Left lung (tissue), 10 donors: ENCODE measurements around the gene GRB10. TPM values are rescaled to one million over a fixed set of nuclear protein-coding genes. Genes with fewer than 3 reads are reported as not detected.

Experiments
- ATAC-seq: fragments of 200-7000 bp; cut with Tn5 transposase; one replicate; pipeline ENCODE4 v1.9.1; 2020; ENCODE audit warnings: moderate library complexity
- DNase-seq, 4 donors: peaks; one replicate each; pipeline ENCODE4 v3.0.0-alpha.2; 2013 to 2020
- H3K27ac ChIP-seq, 2 donors: fragments of 200-600 bp; sonication (generic) in 1 of 2; one replicate each; pipeline versions ENCODE4 v1.5.0 to v1.8.0; 2020 to 2021
- H3K27me3 ChIP-seq, 2 donors: fragments of 200-600 bp; sonication (generic) in 1 of 2; one replicate each; pipeline versions ENCODE4 v1.5.0 to v1.8.0; 2020 to 2021
- H3K36me3 ChIP-seq, 2 donors: fragments of 200-600 bp; sonication (generic) in 1 of 2; one replicate each; pipeline versions ENCODE4 v1.5.0 to v1.8.0; 2020 to 2021
- H3K4me1 ChIP-seq, 2 donors: fragments of 200-600 bp; one replicate each; pipeline ENCODE4 v1.8.0; 2021
- H3K4me3 ChIP-seq, 2 donors: fragments of 200-600 bp; sonication (generic) in 1 of 2; one replicate each; pipeline versions ENCODE4 v1.5.0 to v1.8.0; 2020 to 2021; ENCODE audit warnings: mild to moderate bottlenecking in 1 of 2
- H3K9me3 ChIP-seq, 2 donors: fragments of 200-600 bp; sonication (generic) in 1 of 2; one replicate each; pipeline versions ENCODE4 v1.5.0 to v1.8.0; 2020 to 2021
- intact Hi-C, 2 donors: fragments of 100-400 bp; cut with DNase I; formaldehyde crosslinking; loops; one replicate each; pipeline versions ENCODE4 v1.11.2 to v1.14.2; 2022
- polyA plus RNA-seq, 6 donors: library from polyadenylated mRNA; unstranded; fragments of 120-200 nt; gene quantifications; one replicate each; pipeline ENCODE4 v1.2.1, GENCODE V29; 2013; ENCODE audit not compliant: insufficient read length in 6 of 6
- total RNA-seq, 2 donors: library from RNA; stranded (reverse); fragmentation: NEBNext Ultra II Directional; extraction: Animal tissue kit (Norgen Biotek cat#: 25700); gene quantifications; one replicate each; pipeline ENCODE4 v1.2.1, GENCODE V29; 2021
- TF ChIP-seq, protein P1 (sequence below), 2 donors: fragments of 200-600 bp; sonication (generic) in 1 of 2; IDR thresholded peaks; one replicate each; pipeline versions ENCODE4 v1.5.0 to v1.8.0; 2021; ENCODE audit warnings: antibody characterized with exemption in 2 of 2
- donor health status: DM: no; HTN: yes; CAD: no.
- donor health status: DM: no; HTN: no; CAD: no.

Gene GRB10
- total and polyA plus RNA-seq, 8 donors, result 38.8 to 58.3 (median 45.0) TPM

DNA sequence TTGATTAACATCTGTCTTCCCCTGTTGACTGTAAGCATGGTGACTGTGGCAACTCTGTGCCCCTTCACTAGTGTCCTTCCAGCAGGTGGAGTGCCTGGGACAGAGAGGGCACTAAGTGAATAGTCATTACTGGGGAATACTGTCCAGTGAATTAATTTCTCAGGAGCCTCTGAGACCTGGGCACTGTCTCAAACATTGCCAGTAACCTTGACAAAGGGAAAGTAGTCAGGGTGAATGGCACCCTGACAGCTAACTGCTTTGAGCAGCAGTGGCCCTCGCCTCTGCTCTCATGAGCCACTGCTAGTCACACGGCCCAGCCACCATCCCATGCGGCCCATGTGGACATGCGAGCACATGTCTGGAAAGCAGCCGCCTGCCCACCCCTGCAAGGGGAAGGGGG, 13.1 kb upstream of the GRB10 start:
- H3K4me1 ChIP-seq, result peaks cover 4 to 16% of the 10 kb centered on the region in 2 donors
- intact Hi-C loops, result no loop called here
- peak in 1 of 4 donors; percentile 68 for DNase-seq
- TF ChIP-seq, protein P1, sequence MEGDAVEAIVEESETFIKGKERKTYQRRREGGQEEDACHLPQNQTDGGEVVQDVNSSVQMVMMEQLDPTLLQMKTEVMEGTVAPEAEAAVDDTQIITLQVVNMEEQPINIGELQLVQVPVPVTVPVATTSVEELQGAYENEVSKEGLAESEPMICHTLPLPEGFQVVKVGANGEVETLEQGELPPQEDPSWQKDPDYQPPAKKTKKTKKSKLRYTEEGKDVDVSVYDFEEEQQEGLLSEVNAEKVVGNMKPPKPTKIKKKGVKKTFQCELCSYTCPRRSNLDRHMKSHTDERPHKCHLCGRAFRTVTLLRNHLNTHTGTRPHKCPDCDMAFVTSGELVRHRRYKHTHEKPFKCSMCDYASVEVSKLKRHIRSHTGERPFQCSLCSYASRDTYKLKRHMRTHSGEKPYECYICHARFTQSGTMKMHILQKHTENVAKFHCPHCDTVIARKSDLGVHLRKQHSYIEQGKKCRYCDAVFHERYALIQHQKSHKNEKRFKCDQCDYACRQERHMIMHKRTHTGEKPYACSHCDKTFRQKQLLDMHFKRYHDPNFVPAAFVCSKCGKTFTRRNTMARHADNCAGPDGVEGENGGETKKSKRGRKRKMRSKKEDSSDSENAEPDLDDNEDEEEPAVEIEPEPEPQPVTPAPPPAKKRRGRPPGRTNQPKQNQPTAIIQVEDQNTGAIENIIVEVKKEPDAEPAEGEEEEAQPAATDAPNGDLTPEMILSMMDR (IDR thresholded peaks at IDR 0.05), result no peak
- no peaks in the 10 kb centered on the region for H3K27me3 ChIP-seq
- no peak overlapping the region for H3K4me3 ChIP-seq
- H3K36me3 ChIP-seq, result no peaks in the 10 kb centered on the region
- no peak overlapping the region for H3K27ac ChIP-seq
- ATAC-seq, result no peak
- no peaks in the 10 kb centered on the region for H3K9me3 ChIP-seq

DNA sequence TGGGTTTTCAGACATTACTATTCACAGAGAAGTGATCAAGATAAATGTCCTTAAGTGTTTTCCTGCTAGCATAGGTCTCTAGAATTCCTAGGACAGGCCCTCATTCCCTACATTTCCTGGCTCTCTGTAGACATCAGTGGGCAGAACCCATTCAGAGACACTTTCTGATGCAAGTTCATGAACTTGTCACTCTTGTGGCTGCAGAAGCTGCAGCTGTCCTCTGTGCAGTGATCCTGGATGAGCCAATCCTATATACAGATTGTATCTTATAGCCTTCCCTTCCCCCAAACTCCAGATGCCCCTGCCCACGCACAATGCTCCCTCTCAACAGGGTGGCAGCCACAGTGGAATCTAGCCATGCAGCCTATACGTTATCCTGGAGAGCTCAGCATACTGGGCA, 12.6 kb upstream of the GRB10 start:
- no peak overlapping the region for H3K27ac ChIP-seq
- DNase-seq (no peak), ATAC-seq (no peak)
- TF ChIP-seq, protein P1 (IDR thresholded peaks at IDR 0.05), result no peak
- H3K4me1 ChIP-seq, result peaks cover 4 to 22% of the 10 kb centered on the region in 2 donors
- no peak overlapping the region for H3K4me3 ChIP-seq
- H3K27me3 ChIP-seq, result no peaks in the 10 kb centered on the region
- intact Hi-C loops, result no loop called here
- no peaks in the 10 kb centered on the region for H3K9me3 ChIP-seq
- no peaks in the 10 kb centered on the region for H3K36me3 ChIP-seq

DNA sequence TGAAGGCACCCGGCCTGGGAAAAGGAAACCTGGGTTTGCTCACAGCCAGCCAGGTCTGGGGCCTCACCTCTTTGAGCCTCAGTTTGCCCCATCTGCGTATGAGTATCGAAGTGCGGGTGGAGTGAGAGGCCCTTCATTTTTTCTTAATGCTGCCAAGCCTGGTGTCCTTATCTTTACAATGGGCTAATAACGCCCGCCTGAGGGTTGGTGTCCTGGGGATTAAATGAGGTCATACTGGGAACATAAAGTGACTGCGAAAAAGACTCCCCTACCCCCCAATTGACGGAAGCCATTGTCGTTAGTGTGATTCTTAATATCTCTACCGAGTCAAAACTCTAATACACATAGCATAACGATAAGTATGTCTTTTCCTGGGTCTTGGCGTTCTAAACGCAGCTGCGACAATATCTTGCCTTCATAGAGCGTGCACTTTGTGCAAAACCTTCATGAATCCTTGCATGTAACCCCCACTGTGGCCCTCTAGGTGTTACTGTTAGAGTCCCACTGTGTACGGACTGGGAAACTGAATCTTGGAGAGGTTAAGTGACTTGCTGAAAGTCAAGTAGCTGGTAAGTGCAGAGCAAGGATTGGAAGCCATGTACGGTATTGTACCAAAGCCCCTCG, 11.4 kb upstream of the GRB10 start:
- ATAC-seq, result no peak
- peak in 1 of 4 donors; percentile 15 for DNase-seq
- peaks cover 4 to 26% of the 10 kb centered on the region in 2 donors for H3K4me1 ChIP-seq
- H3K9me3 ChIP-seq, result no peaks in the 10 kb centered on the region
- TF ChIP-seq, protein P1 (IDR thresholded peaks at IDR 0.05), result no peak
- H3K36me3 ChIP-seq, result no peaks in the 10 kb centered on the region
- intact Hi-C loops, result no loop called here
- peak overlapping the region; percentile 32 to 65 for H3K4me3 ChIP-seq
- H3K27me3 ChIP-seq, result no peaks in the 10 kb centered on the region
- peak overlapping the region; percentile 75 to 76 for H3K27ac ChIP-seq

DNA sequence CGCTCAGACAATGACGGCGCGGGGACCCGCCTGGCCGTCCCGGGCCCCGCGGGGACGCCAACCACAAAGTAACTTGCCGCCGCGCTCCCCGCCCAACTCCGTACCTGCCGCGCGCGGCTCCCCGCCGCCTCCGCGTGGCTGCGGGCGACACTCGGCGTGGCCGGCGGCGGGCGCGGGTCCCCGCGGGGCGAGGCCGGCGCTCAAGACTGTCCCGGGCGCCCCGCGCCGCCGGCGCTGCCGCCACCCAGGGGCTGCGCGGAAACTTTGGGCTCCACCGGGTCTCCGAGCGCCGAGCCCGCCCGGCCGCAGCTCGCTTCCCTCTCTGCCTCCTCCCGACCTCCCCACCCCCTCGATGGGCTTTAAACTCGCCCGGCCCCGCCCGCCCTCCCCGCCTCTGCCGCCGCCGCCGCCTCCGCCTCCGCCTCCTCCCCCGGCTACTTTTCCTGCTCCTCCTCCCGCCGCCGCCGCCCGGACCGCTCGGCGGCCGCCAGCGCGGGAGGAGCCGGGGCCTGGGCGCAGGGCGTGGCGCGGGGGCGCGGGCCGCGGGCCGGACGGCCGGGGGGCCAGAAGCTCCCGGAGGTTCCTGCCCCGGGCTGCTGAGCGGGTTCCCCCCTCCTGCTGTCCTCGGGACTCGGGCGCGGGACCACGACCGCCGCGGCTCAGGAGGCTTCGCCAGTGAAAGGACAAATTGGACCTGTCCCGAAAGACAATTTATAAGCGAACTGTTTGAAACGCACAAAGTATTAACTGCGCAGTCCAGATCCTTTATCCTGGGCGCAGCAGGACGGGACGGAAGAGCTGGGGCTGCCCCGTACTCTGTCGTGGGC, 10.6 kb upstream of the GRB10 start:
- H3K27ac ChIP-seq, result peak overlapping the region; percentile 76 to 80
- H3K4me3 ChIP-seq, result peak overlapping the region; percentile 48 to 65
- TF ChIP-seq, protein P1 (IDR thresholded peaks at IDR 0.05), result no peak
- no peaks in the 10 kb centered on the region for H3K36me3 ChIP-seq
- peak; percentile 53 to 94 (median 78) for DNase-seq
- ATAC-seq, result peak; percentile 88
- intact Hi-C loops, result no loop called here
- no peaks in the 10 kb centered on the region for H3K27me3 ChIP-seq
- no peaks in the 10 kb centered on the region for H3K9me3 ChIP-seq
- H3K4me1 ChIP-seq, result peaks cover 4 to 26% of the 10 kb centered on the region in 2 donors
